NB4 (cell line): ENCODE results near the gene CRABP1.

ENCODE experiments used
- DNase-seq: peaks from one replicate; pipeline ENCODE4 v3.0.0; 2010; ENCODE audit warnings: low read depth
- H3K4me3 ChIP-seq: one replicate; pipeline ENCODE4 v1.5.1; 2011; ENCODE audit warnings: mild to moderate bottlenecking, low read depth, low read length, moderate library complexity
- MYC ChIP-seq: IDR thresholded peaks from 2 replicates; pipeline ENCODE4 v1.6.1; 2011; ENCODE audit warnings: low read depth, low read length
- POLR2A ChIP-seq: IDR thresholded peaks from 2 replicates; pipeline ENCODE4 v1.6.1; 2011; ENCODE audit warnings: mild to moderate bottlenecking; ENCODE audit not compliant: insufficient read length; ENCODE audit errors: extremely low read depth
- TF ChIP-seq, protein P1 (sequence below): IDR thresholded peaks from one replicate; pipeline ENCODE4 v1.5.1; 2012; ENCODE audit warnings: low read depth, low read length
- TF ChIP-seq, protein P2 (sequence below): IDR thresholded peaks from 2 replicates; pipeline ENCODE4 v1.6.1; 2011; ENCODE audit warnings: low read depth, low read length

CRABP1 gene

DNA sequence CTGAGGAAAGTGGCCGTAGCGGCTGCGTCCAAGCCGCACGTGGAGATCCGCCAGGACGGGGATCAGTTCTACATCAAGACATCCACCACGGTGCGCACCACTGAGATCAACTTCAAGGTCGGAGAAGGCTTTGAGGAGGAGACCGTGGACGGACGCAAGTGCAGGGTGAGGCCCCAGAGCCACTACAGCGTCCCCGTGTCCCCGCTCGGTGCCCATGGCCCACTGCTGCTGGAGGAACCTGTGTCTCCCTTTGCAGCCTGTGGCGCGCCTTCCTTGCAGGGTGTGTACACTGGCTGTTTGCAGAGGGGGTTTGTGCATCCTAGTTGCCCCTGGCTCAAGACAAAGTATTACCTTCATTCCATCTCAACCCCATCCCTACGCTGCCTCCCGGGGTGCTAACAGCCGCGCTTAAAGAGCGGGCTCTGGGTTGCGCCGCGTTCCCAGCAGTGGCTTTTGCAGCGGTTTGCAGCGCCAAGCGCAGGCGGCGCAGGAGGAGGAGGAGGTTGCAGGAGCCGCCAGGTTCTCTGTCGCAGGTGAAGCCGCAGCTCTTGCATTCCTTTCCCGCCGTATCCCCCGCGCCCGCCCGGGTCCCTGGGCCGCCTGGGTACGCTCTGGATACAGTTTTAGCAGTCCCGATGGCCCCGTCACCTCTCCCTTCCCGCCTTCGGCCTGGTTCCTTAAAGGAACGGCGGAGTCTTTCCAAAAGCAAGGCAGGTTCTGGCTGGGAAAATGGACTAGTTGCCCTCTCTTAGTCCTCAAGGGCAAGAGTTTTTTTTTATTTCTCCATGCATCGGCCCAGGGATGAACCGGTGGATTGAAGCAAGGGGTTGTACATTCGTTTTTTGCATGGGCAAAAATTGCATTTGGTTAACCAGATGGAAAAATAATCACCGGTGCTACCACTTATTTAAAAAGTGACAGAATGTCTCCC, 1.2 kb downstream of the CRABP1 start:
- no peak overlapping the region for H3K4me3 ChIP-seq
- no peak for DNase-seq
- TF ChIP-seq, protein P1, sequence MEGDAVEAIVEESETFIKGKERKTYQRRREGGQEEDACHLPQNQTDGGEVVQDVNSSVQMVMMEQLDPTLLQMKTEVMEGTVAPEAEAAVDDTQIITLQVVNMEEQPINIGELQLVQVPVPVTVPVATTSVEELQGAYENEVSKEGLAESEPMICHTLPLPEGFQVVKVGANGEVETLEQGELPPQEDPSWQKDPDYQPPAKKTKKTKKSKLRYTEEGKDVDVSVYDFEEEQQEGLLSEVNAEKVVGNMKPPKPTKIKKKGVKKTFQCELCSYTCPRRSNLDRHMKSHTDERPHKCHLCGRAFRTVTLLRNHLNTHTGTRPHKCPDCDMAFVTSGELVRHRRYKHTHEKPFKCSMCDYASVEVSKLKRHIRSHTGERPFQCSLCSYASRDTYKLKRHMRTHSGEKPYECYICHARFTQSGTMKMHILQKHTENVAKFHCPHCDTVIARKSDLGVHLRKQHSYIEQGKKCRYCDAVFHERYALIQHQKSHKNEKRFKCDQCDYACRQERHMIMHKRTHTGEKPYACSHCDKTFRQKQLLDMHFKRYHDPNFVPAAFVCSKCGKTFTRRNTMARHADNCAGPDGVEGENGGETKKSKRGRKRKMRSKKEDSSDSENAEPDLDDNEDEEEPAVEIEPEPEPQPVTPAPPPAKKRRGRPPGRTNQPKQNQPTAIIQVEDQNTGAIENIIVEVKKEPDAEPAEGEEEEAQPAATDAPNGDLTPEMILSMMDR, result no peak
- TF ChIP-seq, protein P2, sequence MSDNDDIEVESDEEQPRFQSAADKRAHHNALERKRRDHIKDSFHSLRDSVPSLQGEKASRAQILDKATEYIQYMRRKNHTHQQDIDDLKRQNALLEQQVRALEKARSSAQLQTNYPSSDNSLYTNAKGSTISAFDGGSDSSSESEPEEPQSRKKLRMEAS, result no peak
- TF ChIP-seq MYC (no peak), POLR2A (no peak)

DNA sequence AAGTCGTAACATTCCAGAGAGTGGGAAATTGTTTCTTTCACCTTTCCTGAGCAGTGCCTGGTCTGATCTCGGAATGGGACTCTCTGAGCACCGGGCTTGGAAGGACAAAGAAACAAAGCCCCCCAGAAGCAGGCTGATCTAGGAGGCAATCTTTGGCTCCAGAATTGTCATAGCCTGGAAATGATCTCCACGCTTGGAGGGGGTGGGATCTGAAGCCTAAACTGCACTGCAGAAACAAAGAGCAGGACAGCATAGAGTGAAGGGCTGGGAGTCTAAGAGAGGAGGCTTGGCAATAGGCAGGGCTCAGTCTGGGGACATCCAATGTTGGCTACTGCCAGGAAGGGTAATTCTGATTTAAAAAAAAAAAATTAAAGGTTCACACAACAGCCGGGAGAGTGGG, 1.9 kb downstream of the CRABP1 start:
- no peak for DNase-seq
- no peak overlapping the region for H3K4me3 ChIP-seq
- TF ChIP-seq MYC (no peak), POLR2A (no peak)
- TF ChIP-seq, protein P2, result no peak
- TF ChIP-seq, protein P1, result no peak

DNA sequence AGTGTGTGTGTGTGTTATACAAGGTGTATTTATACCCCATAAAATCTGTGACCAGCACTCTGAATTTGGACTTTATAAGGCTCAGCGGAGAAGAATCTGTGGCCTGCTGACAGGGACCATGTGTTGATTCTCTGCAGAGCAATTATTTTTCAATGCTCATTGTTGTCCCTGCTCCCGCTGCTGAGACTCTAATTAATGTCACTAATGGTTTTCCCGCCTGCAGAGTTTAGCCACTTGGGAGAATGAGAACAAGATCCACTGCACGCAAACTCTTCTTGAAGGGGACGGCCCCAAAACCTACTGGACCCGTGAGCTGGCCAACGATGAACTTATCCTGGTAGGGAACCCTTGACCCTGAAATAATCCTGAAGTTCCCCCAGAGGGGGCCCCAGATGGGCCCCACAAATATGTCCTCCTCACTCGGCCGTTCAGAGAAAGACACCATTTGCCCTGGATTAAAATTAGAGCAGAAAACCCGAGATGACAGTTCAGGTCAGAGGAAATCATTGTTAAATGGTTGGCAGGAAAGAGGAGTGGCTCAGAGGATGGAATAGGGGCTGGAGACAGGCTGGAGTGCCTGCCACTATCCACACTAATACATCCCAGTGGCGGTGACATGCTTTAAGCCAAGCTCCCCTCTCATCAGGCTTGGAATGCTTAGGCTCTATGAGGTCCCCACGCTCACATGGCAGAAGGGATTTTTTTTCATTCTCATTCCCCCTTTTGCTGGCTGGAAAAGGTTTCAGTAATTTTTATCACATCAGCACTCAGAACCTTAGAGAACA, 3.3 kb downstream of the CRABP1 start:
- no peak overlapping the region for H3K4me3 ChIP-seq
- no peak for DNase-seq
- TF ChIP-seq, protein P2, result no peak
- TF ChIP-seq, protein P1, result no peak
- TF ChIP-seq POLR2A (no peak), MYC (no peak)

DNA sequence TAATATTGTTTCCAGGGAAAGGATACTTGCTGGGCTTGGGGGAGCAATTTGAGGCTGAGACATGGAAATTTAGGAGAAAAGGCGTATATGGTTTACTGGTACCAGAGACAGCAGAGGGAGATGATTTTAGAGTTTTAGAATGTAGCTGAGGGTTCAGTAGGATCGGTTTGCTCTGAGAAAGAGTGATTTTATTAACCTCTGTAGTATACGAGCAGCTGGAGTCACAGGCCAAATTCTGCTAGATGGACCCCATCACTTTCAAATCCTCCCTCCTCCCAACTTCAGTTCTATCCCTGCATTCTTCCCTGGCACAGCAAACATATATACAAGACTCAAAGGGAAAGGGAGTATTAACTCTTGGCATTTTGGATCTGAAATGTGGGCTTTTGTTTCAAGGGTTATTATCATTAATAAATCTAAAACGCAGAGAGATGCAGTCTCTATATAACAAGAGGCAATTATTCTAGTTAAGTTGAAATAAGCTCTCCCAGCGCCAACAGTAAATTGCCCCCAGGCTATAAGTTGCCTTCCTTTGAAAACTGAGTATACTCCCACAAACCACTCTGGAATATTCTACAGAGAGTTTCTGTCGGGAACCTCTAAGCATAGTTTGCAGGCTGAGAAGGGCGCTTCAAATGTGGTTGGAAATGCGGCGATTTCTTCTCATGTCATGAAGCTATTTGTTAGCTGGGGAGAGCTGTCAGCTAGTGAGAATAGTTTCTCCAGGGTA, 5.4 kb downstream of the CRABP1 start:
- H3K4me3 ChIP-seq, result no peak overlapping the region
- TF ChIP-seq, protein P1, result no peak
- TF ChIP-seq MYC (no peak), POLR2A (no peak)
- TF ChIP-seq, protein P2, result no peak
- no peak for DNase-seq
